ENCODE measurements around the gene ZNRF2. TPM values are rescaled to one million over a fixed set of nuclear protein-coding genes. Genes with fewer than 3 reads are reported as not detected.

ZNRF2 gene
- total and polyA plus RNA-seq, 2 of the 13 experiments (the other 11 are each of a cell fraction or from before 2014, with no cell fraction given) = 3.5 to 7.7 TPM

DNA sequence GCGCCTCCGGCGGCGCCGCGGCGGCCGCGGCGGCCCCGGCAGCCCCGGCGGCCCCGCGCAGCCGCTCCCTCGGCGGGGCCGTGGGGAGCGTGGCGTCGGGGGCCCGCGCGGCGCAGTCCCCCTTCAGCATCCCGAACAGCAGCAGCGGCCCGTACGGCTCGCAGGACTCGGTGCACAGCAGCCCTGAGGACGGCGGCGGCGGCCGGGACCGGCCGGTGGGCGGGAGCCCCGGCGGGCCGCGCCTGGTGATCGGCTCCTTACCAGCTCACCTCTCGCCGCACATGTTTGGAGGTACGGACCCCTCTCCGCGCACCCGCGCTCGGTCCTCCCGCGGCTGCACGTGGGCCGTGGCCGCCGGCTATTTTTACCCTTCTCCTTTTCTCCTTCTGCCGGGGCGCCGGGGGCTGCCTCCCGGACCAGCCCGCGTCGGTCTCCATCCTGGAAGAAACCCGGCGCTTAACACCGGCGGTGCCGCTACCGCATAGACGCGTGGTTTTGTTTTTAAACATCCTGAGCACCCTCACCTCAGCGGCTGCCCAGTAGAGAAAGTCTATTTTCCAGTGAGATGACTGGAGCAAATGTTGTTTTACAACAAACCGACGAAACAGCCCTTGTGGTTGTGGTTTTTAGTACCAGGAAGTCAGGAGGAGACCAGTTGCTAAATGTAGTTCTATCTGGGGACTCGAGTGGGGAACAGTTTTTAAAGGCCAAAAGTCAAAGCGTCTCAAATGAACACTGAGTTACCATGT, 1.3 kb downstream of the ZNRF2 start:
- no peak overlapping the region for H2AFZ ChIP-seq (ENCODE audit: low read length)
- CTCF ChIA-PET (ENCODE audit: low intra/inter-chr PET ratio, low total read pairs) = no interaction called here
- H3K27ac ChIP-seq (ENCODE audit: extremely low read length, insufficient read depth, low read length) = peak overlapping the region; percentile 94
- H3K4me3 ChIP-seq (replicated peaks in 1 of 3; ENCODE audit: insufficient read depth in 1 of 3, low read depth in 2 of 3, low read length in 3 of 3) = peak overlapping the region; percentile 82 to 88 (median 87)
- H3K9me3 ChIP-seq (ENCODE audit: low read length) = no peaks in the 10 kb centered on the region
- H4K20me1 ChIP-seq (ENCODE audit: insufficient read depth, low read length) = no peaks in the 10 kb centered on the region
- intact Hi-C loops (cut with micrococcal nuclease; ENCODE audit: unreplicated experiment) (loop anchor here (2.0 to 10.0 kb wide), 2 partner anchors 31 to 59 kb away; no protein-coding TSS in a partner anchor), in situ Hi-C loops (cut with HindIII; ENCODE audit: extremely low pct_ligation_motif_present, low pct_unique_long_range_greater_than_20kb) (loop anchor here (10.0 kb wide), 1 partner anchor 121 kb away; no protein-coding TSS in a partner anchor)
- peaks cover 48% of the 10 kb centered on the region for H3K79me2 ChIP-seq (ENCODE audit: insufficient read depth, low read length)
- H3K4me1 ChIP-seq (ENCODE audit: insufficient read depth, low read length) = peaks cover 66% of the 10 kb centered on the region
- FAIRE-seq (no peak), DNase-seq (ENCODE audit: low spot score) (peak; percentile 34), ATAC-seq (no peak)
- BruUV-seq (replicated peaks) = no TSS peak
- WGBS (ENCODE audit: low lambda C conversion rate) = 1% methylated on average over 10 of the region's 79 CpGs
- H3K4me2 ChIP-seq (ENCODE audit: low read depth, low read length) = peak overlapping the region; percentile 72
- H3K36me3 ChIP-seq (replicated peaks in 1 of 2; ENCODE audit: control insufficient read depth in 1 of 2, insufficient read depth in 2 of 2, low read length in 2 of 2) = no peaks in the 10 kb centered on the region
- POLR2A ChIA-PET = no interaction called here
- H3K27me3 ChIP-seq (ENCODE audit: control insufficient read depth in 1 of 2, insufficient read depth in 2 of 2, low read length in 2 of 2) = no peaks in the 10 kb centered on the region
- peak overlapping the region; percentile 87 for H3K9ac ChIP-seq (ENCODE audit: insufficient read depth, low read depth, low read length)
- peak; percentile 25; the same call in 1 of the 2 replicates for TF ChIP-seq YEATS4 (CRISPR knock-in tag; IDR thresholded peaks at IDR 0.05; ENCODE audit: borderline replicate concordance)
- TF ChIP-seq KMT2B (CRISPR knock-in tag; IDR thresholded peaks at IDR 0.05) = peak; percentile 54
- TF ChIP-seq ZNF501 (CRISPR knock-in tag; IDR thresholded peaks at IDR 0.05) = 0 out of 2 replicates have a peak, but pooled peaks have one; percentile 41
- TF ChIP-seq KDM2A (CRISPR knock-in tag; IDR thresholded peaks at IDR 0.05; ENCODE audit: borderline replicate concordance, low read depth) = peak; percentile 55; the same call in 1 of the 2 replicates
- TF ChIP-seq ELF3 (CRISPR knock-in tag; IDR thresholded peaks at IDR 0.05) = peak; percentile 44; the same call in 1 of the 2 replicates
- no peak for TF ChIP-seq CHD4 (IDR thresholded peaks at IDR 0.05; ENCODE audit: borderline replicate concordance, low read length)
- 0 out of 2 replicates have a peak, but pooled peaks have one; percentile 9 for TF ChIP-seq ZNF768 (CRISPR knock-in tag; IDR thresholded peaks at IDR 0.05)
- TF ChIP-seq, protein P1, sequence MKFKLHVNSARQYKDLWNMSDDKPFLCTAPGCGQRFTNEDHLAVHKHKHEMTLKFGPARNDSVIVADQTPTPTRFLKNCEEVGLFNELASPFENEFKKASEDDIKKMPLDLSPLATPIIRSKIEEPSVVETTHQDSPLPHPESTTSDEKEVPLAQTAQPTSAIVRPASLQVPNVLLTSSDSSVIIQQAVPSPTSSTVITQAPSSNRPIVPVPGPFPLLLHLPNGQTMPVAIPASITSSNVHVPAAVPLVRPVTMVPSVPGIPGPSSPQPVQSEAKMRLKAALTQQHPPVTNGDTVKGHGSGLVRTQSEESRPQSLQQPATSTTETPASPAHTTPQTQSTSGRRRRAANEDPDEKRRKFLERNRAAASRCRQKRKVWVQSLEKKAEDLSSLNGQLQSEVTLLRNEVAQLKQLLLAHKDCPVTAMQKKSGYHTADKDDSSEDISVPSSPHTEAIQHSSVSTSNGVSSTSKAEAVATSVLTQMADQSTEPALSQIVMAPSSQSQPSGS (CRISPR knock-in tag; IDR thresholded peaks at IDR 0.05) = no peak
- no peak for TF ChIP-seq ZNF558 (CRISPR knock-in tag; IDR thresholded peaks at IDR 0.05; ENCODE audit: borderline replicate concordance)
- TF ChIP-seq, protein P2, sequence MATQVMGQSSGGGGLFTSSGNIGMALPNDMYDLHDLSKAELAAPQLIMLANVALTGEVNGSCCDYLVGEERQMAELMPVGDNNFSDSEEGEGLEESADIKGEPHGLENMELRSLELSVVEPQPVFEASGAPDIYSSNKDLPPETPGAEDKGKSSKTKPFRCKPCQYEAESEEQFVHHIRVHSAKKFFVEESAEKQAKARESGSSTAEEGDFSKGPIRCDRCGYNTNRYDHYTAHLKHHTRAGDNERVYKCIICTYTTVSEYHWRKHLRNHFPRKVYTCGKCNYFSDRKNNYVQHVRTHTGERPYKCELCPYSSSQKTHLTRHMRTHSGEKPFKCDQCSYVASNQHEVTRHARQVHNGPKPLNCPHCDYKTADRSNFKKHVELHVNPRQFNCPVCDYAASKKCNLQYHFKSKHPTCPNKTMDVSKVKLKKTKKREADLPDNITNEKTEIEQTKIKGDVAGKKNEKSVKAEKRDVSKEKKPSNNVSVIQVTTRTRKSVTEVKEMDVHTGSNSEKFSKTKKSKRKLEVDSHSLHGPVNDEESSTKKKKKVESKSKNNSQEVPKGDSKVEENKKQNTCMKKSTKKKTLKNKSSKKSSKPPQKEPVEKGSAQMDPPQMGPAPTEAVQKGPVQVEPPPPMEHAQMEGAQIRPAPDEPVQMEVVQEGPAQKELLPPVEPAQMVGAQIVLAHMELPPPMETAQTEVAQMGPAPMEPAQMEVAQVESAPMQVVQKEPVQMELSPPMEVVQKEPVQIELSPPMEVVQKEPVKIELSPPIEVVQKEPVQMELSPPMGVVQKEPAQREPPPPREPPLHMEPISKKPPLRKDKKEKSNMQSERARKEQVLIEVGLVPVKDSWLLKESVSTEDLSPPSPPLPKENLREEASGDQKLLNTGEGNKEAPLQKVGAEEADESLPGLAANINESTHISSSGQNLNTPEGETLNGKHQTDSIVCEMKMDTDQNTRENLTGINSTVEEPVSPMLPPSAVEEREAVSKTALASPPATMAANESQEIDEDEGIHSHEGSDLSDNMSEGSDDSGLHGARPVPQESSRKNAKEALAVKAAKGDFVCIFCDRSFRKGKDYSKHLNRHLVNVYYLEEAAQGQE (IDR thresholded peaks at IDR 0.05; ENCODE audit: borderline replicate concordance in 1 of 2, low read depth in 1 of 2, low read length in 2 of 2) = no peak
- TF ChIP-seq, protein P3, sequence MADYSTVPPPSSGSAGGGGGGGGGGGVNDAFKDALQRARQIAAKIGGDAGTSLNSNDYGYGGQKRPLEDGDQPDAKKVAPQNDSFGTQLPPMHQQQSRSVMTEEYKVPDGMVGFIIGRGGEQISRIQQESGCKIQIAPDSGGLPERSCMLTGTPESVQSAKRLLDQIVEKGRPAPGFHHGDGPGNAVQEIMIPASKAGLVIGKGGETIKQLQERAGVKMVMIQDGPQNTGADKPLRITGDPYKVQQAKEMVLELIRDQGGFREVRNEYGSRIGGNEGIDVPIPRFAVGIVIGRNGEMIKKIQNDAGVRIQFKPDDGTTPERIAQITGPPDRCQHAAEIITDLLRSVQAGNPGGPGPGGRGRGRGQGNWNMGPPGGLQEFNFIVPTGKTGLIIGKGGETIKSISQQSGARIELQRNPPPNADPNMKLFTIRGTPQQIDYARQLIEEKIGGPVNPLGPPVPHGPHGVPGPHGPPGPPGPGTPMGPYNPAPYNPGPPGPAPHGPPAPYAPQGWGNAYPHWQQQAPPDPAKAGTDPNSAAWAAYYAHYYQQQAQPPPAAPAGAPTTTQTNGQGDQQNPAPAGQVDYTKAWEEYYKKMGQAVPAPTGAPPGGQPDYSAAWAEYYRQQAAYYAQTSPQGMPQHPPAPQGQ (CRISPR knock-in tag; IDR thresholded peaks at IDR 0.05; ENCODE audit: borderline replicate concordance) = no peak
- TF ChIP-seq NFYB (CRISPR knock-in tag; IDR thresholded peaks at IDR 0.05) = no peak
- TF ChIP-seq AGO2 (optimal IDR thresholded peaks at IDR 0.05; ENCODE audit: low read depth, low read length) = peak; percentile 37
- TF ChIP-seq, protein P4, sequence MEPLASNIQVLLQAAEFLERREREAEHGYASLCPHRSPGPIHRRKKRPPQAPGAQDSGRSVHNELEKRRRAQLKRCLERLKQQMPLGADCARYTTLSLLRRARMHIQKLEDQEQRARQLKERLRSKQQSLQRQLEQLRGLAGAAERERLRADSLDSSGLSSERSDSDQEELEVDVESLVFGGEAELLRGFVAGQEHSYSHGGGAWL (CRISPR knock-in tag; IDR thresholded peaks at IDR 0.05) = 0 out of 2 replicates have a peak, but pooled peaks have one; percentile 45
- peak; percentile 79 for TF ChIP-seq KMT2A (CRISPR knock-in tag; IDR thresholded peaks at IDR 0.05)
- TF ChIP-seq ZFX (CRISPR knock-in tag; IDR thresholded peaks at IDR 0.05; ENCODE audit: low read depth) = peak; percentile 23; the same call in 1 of the 2 replicates

All from HepG2 (cell line).